SK-N-MC (cell line): ENCODE measurements around the gene SCAF8.

ENCODE experiments used
- EZH2 ChIP-seq: fragments of 200-600 bp; sonication (generic); IDR thresholded peaks from one replicate; pipeline ENCODE4 v1.6.1; 2017; ENCODE audit warnings: antibody characterized with exemption
- FOXP2 ChIP-seq: optimal IDR thresholded peaks from 2 replicates; pipeline ENCODE3; 2011; ENCODE audit warnings: mild to moderate bottlenecking, moderate library complexity; ENCODE audit not compliant: insufficient read depth; ENCODE audit errors: extremely low read length, control extremely low read depth
- POLR2AphosphoS5 ChIP-seq: IDR thresholded peaks from 2 replicates; pipeline ENCODE4 v1.6.1; 2012; ENCODE audit warnings: mild to moderate bottlenecking, low read depth, low read length, borderline replicate concordance

DNA sequence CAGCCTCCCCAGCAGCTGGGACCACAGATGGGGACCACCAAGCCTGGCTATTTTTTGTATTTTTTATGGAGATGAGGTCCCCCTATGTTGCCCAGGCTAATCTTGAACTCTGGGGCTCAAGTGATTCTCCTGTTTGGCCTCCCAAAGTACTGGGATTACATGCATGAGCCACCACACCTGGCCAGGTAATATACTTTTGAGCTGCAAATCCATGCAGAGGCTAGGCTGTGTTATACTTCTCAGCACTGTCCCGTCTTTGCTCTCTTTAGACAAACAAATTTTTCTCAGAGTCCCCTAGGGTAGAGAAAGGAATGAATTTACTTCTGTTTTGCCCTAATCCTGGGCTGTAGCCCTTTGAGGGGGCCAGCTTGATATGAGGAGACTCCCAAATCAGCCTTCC is 13.4 kb upstream of the SCAF8 start:
- TF ChIP-seq POLR2AphosphoS5: no peak
- no peak for TF ChIP-seq EZH2
- no peak for TF ChIP-seq FOXP2
